AG20443 (cell line): Measurements from ENCODE around the gene RNF19B.
"Not testable (repeated sequence)": the region's sequence is repeated elsewhere in the genome, so short reads cannot be mapped to it uniquely, and the experiment has no call there.

Experiments
- DNase-seq: peaks from one replicate; pipeline ENCODE4 v3.0.0; 2012; ENCODE audit warnings: low spot score, mixed read lengths

Gene RNF19B

DNA sequence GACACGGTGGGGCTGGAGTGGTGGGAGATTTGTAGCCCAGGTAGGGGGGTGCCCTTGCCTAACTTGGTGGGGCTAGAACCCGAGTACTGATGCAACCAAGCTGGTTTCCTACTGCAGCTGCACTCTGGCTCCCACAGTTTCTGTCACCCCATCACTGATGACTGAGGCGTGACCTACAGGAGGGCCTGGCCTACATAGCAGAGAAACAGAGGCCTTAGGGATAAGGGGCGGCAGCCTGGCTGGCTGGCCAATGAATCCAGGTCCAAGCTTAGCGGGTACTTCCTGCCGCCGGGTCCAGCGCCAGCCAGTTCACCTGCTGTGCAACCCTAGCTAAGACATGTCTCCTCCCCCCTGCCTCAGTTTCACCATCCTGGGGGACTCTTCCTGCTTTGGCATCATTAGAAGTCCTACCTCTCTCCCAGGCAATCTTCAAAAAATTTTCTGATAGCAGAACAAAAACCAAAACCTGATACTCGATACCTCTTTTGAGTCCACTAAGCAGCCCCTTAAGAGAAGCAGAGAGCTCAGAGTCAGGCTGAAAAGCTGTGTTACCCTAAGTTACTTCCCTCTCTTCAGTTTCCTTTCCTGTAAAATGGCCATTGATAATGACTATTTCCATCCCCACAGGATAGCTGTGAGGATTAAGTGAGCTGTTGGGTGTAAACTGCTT, 27.3 kb upstream of the RNF19B start:
- no peak for DNase-seq

DNA sequence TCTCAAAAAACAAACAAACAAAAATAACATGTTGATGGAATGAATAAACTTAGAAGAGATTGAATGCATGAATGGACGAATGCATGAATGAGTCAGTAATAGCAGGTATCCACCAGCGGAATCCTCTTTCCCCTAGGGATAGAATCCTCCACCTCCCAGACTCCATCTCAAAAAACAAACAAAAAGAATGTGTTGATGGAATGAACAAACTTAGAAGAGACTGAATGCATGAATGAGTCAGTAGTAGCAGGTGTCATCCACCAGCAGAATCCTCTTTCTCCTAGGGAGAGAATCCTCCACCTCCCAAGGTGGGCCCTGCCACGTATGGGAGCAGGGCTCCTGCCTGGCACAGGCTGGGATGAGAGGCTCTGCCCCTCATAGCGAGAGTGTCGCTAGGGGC, 26.8 kb upstream of the RNF19B start:
- DNase-seq, result no peak

DNA sequence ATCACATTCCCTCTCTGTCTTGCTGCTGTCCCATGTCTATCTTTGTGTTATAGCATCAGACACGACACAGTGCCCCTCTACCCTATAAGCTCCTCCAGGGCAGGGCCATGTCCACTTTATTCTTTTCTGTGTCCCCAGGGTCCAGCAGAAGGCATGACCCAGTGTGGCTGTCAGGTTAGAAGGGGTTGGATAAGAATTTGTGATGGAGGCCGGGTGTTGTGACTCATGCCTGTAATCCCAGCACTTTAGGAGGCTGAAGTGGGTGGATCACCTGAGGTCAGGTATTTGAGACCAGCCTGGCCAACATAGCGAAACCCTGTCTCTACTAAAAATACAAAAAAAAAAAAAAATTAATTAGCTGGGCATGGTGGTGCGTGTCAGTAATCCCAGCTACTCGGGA, 26.3 kb upstream of the RNF19B start:
- no peak for DNase-seq

DNA sequence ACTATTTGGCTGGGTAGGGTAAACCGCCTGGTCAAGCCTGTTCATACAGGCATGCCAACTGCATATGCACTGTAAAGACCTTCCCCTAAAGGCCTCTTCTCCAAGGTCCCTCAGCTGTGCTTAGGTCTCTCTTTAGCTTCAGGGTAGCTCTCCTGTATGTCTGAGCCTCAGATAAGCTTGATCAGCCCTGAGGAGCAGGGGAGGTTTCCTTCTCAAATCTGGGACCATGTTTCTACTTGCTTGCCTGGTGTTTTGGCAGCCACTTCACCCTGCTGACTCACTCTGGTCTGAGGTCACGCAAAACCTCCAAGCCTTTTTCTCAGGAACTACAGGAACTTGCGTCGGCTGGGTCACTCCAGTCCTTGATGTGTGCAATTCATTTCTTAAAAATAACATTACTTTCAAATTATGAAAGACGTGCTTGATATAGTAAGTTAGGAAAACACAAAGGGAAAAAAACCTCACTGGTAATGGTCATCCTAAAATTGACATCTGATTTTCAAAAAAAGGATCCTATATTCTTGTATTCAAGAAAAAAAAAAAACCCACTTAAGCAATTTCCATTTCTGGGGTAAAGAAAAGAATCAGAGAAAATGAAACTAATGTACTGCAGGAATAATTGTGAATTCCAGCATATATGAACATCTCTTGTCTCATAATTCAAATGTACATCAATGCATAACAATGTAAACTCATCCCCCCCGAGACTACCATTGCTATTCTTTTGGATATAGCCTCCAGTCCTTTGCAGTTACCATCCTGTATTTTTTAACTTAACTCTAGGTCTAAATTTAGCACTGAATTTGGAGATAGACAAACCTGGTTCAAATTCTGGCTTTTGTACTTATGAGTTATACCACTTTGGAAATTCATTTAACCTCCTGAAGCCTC, 24.8 kb upstream of the RNF19B start:
- peak; percentile 86 for DNase-seq

DNA sequence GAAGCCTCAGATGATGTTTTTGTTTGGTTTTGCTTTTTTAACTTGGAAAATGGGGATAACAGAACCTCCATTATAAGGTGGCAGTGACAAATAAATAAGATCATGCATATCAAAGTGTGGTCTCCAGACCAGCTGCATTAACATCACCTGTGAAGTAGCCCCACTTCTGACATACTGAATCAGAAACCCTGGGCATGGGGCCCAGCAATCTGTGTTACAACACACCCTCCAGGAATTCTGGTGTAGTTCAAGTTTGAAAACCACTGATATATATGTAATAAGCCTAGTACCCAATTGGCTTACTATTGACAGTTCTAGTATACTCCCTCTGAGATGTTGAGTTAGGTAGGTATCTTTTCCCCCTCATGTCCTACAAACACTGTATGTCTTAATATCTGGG, 24.1 kb upstream of the RNF19B start:
- no peak for DNase-seq

DNA sequence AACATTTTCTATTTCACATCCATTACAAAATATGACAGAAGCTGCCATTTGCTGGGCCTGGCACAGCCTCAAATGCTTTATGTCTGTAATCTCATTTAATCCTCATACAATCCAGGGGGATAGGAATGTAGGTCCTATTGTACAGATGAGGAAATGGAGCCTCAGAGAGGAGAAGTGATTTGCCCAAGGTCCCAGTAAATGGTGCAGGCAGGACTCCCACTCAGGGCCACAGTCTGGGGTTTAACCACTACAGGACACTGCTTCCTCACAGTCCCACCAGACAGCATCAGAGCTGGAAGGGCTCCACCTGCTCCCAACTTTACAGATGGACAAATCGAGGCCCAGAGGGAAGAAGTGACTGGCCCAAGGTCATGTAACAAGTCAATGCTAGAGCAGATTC, 20.6 kb upstream of the RNF19B start:
- no peak for DNase-seq

DNA sequence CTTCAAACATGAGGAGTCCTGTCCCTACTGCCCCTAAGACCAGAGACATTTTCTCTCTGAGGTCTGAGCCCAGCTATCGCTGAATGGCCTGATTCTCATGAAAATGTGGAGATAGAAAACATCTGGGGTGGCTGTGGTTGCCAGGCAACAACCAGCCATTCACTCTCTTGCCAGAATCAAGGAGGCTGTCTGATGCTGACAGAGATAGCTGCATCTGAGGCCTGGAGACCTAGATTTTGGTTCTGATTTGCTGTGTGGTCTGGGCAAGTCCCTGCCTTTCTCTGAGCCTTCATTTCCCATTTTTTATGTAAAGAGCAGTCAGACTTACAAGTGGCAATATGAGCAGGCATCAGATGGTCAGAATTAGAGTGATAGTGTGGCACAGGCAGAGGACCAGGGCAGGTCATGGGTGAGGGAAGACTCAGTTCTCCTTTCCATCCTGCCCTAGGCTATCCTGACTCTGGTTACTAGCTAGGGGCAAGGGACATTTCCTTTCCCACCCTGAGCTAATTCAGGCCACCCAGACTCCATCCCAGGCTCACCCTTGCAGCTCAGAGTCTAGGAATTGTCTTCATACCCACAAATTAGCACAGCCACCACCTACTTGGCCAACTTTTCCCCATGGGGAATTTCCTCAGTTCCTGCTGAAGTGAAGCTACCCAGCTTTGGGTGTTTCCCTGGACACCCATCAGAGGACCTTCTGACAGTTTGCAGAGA, 20.0 kb upstream of the RNF19B start:
- peak; percentile 80 for DNase-seq

DNA sequence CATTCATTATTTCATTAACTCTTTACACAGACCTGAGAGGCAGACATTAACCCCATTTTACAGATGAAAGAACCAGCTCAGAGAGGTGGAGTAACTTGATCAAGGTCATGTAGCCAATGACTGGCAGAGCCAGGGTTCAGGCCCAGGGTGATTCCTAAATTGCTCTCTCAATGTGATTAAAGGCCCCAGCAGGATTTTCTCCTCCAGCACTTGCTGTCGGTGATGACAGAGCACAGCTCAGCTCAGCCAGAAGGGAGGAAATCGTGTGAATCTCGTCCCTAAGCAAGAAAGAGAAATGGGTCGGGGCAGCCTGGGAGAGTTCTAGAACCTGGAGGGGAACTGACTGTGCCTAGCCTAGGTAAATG, 19.5 kb upstream of the RNF19B start:
- no peak for DNase-seq

DNA sequence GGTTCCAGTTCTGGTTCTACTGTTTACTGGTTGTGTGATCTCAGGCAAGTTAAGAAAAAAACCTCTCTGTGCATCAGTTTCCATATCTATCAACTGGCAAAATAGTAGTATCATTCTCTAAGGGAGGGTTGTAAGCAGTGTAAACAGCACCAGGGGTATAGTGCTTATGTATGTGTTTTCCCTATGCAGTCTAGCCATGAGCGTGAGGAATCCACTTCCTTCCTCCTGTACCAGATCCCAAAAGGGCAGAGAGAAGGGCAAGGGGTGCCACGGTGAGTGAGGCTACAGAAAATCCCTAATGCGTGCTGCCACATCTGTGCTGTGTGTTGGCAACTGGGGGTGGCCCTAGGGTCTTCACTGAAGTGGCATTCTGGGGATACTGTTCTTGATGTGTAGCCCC, 18.4 kb upstream of the RNF19B start:
- DNase-seq, result no peak

DNA sequence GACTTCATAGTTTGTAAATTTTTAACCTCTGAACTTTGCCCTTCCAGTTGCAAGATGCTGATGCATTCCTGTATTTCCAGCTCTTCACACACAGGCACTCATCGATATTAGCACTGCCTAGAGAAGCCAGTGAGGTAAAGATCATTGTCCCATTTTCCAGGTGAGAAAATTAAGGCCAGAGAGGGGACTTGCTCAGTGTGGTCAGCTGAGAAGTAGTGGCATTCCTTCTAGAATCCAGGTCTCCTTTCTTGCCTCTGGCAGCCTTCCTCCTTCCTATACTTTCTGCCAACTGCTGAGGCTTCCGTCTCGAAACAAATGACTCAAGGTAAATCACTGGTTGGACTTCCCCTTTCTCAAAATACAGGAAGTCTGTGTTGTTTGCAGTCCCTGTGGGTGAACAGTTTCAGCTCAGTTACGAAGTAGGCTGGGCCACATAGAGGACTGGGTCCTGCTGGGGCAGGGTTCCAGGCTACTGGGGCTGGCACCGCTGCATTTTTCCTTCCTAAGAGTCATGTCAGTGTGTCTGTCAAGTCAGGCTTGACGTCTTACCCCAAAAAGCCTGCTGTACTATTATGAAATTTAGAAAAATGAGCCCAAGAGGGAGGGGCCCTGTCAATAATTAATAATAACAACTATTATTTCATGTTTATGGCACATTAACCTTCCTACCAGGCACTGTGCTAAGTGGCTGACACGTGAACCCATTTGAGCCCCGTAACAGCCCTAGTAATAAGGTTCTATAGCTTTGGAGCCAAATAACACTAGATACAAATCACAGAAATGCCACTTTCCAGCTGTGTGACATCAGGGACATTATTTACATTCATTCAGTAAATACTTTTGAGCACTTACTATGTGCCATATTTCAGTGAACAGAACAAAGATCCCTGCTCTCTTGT, 16.6 kb upstream of the RNF19B start:
- DNase-seq, result peak; percentile 62

DNA sequence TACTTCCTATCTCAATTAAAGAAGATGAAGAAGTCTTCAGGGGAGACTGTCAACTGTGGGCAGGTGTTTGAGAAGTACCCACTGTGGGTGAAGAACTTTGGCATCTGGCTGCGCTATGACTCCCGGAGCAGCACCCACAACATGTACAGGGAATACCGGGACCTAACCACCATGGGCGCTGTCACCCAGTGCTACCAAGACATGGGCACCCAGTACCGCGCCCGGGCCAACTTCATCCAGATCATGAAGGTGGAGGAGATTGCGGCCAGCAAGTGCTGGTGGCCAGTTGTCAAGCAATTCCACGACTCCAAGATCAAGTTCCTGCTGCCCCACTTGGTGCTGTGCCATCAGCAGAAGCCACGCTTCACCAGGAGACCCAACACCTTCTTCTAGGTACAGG, 15.5 kb upstream of the RNF19B start:
- no peak for DNase-seq

DNA sequence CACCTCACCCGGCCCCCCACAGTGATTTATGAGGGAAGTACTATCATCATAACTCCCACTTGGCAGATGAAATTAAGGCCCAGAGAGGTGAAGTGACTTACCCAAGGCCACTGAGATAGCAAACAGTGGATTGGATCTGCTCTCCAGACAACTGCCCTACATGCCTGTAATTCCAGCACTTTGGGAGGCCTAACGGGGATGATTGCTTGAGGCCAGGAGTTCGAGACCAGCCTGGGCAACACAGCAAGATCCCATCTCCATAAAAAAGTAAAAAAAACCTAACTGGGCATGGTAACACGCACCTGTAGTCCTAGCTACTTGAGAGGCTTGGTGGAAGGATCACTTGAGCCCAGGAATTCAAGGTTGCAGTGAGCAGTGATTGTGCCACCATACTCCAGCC, 14.2 kb upstream of the RNF19B start:
- DNase-seq, result no peak

DNA sequence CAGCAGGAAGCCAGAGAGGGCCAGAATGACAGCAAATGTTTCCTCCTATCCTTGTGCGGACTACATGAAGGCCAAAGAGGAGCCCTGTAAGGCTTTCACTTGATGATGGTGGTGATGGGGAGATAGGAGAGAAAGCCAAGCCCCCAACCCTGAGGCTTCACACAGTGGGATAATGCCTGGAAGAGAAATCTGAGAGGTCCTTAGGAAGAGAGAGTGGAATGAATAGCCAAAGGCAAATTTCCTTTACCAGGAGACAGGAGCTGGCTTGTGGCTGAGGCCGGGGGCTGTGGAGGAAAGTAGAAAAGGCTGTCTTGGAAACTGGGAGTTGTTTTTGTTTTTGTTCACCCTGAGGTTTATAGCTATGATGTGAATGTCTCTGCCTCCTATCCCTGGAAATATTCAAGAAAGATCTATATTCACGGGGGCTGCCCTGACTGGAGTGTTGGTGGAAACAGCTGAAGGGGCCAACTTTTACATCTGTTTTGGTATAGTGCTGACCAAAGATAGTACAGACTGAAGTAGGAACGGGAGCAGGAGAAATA, 13.0 kb upstream of the RNF19B start:
- no peak for DNase-seq

DNA sequence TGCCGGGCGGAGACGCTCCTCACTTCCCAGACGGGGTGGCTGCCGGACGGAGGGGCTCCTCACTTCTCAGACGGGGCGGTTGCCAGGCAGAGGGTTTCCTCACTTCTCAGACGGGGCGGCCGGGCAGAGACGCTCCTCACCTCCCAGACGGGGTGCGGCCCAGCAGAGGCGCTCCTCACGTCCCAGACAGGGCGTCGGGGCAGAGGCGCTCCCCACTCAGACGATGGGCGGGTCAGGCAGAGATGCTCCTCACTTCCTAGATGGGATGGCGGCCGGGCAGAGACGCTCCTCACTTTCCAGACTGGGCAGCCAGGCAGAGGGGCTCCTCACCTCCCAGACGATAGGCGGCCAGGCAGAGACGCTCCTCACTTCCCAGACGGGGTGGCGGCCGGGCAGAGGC, 10.4 kb upstream of the RNF19B start:
- not testable (repeated sequence) for DNase-seq

DNA sequence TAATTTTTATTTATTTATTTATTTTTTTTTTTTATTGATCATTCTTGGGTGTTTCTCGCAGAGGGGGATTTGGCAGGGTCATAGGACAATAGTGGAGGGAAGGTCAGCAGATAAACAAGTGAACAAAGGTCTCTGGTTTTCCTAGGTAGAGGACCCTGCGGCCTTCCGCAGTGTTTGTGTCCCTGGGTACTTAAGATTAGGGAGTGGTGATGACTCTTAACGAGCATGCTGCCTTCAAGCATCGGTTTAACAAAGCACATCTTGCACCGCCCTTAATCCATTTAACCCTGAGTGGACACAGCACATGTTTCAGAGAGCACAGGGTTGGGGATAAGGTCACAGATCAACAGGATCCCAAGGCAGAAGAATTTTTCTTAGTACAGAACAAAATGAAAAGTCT, 8.8 kb upstream of the RNF19B start:
- not testable (repeated sequence) for DNase-seq

DNA sequence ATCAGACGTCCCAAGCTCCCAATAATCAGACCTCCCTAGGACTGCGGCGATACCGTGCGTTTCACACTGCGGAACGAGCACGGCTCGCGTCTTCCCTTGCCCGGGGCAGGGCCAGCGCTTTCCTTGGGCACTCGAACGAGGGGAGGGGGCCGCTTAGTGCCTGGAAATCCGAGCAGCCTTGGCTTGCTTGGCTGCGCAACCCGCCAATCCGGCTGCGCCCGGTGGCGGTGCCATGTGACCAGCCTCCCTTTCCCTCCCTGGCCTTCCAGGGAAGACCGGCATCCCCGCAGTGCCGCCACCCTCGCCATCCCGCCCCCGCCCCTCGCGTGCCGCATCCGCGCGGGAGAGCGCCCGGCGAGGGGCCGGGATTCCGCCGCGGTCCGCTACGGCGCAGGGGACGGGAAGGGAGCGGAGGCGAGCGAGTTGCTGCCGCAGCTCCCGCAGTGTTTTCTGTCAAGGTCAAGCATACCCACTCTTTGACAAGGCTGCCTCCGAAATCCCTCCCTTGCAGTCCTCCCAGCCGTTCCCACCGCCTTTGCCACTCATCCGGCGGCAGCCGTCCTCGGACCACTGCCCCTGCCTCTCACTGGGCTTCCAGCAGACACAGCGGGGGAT, 8.3 kb upstream of the RNF19B start:
- DNase-seq, result peak; percentile 66

DNA sequence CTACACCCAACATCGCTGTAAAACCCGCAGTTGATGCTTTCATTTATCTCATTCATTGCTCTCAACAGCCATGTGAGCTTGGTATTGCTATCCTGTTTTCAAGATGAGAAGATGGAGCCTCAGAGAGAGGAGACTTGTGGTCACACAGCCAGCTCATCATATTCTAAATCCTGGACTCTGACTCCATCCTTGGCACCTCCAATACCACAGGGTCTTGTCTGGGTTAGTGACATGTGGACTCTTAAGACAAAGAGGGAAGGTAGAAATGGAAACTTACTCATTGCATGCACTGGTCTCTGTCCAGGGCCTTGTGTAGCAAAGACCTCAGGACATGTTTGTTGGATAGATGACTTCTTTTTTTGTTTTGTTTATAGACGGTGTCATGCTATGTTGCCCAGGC, 7.0 kb upstream of the RNF19B start:
- no peak for DNase-seq

DNA sequence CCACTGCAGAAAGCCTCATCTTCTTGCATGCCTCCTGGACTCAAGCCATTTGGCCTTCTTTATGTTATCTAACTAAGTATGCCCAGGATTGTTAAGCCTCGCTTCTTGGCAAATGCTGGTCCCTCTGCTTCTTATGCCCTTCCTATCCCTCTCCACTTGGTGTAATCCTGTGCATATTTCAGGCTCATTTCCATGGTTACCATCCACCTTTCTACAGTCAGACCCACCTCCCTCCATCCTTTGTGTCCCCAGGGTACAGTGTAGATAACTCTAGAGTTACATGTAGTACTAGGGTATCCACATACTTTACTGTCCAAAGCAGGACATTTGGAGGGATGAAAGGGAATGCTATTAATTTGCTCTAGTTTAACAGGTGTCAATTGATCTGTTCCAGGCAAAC, 6.5 kb upstream of the RNF19B start:
- no peak for DNase-seq

DNA sequence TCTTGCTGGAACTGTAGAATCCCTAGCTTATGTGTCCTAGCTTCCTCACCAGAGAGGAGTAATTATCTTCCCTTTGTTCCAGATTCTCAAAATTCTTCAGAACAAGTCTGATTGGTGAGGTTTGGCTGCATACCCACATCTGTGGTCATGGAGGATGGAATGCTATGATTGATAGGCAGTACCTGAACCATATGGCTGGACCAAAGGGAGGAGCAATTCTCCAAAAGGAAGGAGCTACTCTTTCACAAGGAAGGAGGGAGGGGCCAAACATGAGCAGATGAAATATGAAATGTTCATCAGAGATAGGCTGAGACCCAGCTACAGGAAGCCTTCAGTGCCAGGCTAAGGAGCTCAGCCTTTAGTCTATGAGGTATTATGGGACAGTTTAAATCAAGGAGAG, 5.0 kb upstream of the RNF19B start:
- DNase-seq, result no peak

DNA sequence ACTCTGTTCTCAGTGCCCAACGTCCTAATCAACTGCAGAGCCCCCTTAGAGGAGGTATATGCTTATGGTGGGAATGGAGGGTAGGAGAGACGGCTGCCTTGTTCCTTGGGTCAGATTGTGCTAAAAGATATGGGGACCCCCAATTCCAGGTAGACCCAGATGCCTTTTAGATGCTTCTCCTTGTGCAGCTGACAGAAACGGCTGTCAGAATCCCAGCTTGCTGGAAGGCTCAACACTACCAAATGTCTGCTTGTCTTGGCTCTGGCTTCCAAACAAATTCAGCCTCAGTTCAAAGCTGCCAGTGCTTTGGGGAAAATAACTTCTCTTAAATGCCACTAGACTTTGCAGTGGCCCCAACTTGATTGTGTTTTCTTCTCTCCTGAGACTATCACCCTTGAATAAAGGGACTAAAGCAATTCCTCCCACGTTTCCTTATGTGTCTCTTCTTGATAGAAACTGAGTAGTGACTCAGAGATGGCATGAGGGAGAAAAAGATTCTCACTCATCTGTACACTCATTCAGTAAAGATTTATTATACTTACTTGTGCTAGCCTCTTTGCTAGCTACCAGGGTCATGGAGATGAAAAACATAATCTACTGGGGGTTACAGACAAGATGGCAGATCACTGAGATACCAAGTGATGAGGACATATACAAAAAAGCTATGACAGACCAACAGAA, 3.4 kb upstream of the RNF19B start:
- no peak for DNase-seq

DNA sequence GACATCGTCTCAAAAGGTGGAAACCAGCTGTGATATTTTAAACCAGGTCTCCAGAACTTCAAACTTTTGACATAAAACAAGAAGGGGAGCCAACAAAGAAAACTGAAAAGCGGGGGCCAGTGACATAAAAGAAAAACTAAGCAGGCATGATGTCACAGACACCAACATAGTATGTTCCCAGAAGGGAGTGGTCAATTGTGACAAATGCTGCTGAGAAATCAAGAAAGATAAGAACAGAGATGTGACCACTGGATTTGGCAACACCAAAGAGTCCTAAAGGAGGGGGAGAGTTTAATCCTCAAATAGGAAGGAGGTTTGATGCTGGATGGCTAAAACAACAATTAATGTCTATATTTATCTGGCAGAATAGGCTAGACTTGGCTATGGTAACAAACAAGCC, 2.3 kb upstream of the RNF19B start:
- no peak for DNase-seq
